Aorta (tissue), 5 donors: ENCODE data around the gene EIPR1. TPM values are rescaled to one million over a fixed set of nuclear protein-coding genes. Genes with fewer than 3 reads are reported as not detected.

ENCODE experiments used
- ATAC-seq: fragments of 200-7000 bp; cut with Tn5 transposase; one replicate; pipeline ENCODE4 v1.9.1; 2022; ENCODE audit warnings: moderate library complexity; ENCODE audit not compliant: low FRiP score
- DNase-seq, 2 donors: peaks; one replicate each; pipeline ENCODE4 v3.0.0-alpha.2; 2020
- H3K27ac ChIP-seq, 2 donors: one replicate each; pipeline ENCODE4 v1.5.1; 2013; ENCODE audit warnings: low read length in 2 of 2, mild to moderate bottlenecking in 2 of 2, moderate library complexity in 2 of 2, control low read depth in 1 of 2, inconsistent platforms in 1 of 2, low read depth in 1 of 2
- H3K27me3 ChIP-seq, 2 donors: one replicate each; pipeline ENCODE4 v1.6.1; 2013; ENCODE audit warnings: control low read depth in 1 of 2, low read length in 1 of 2, mild to moderate bottlenecking in 1 of 2, moderate library complexity in 1 of 2; ENCODE audit not compliant: insufficient read depth in 2 of 2, control insufficient read depth in 1 of 2
- H3K36me3 ChIP-seq, 2 donors: one replicate each; pipeline ENCODE4 v1.6.1; 2013; ENCODE audit warnings: control low read depth in 1 of 2, low read length in 1 of 2, mild to moderate bottlenecking in 1 of 2; ENCODE audit not compliant: insufficient read depth in 2 of 2, control insufficient read depth in 1 of 2
- H3K4me1 ChIP-seq, 2 donors: one replicate each; pipeline ENCODE4 v1.6.1; 2013; ENCODE audit warnings: low read length in 2 of 2, control low read depth in 1 of 2, mild to moderate bottlenecking in 1 of 2, moderate library complexity in 1 of 2; ENCODE audit not compliant: insufficient read depth in 2 of 2, control insufficient read depth in 1 of 2
- H3K4me3 ChIP-seq, 2 donors: one replicate each; pipeline ENCODE4 v1.5.1; 2013; ENCODE audit warnings: low read length in 2 of 2, control low read depth in 1 of 2, mild to moderate bottlenecking in 1 of 2
- H3K9me3 ChIP-seq: one replicate; pipeline ENCODE4 v1.6.1; 2013; ENCODE audit warnings: mild to moderate bottlenecking, low read length; ENCODE audit not compliant: control insufficient read depth
- WGBS, 2 donors: extraction: QIAGEN DNeasy Blood & Tissue Kit; methylation state at CpG; one replicate each; pipeline ENCODE4 v1.1.7; 2013; 5-methylcytosine and 5-hydroxymethylcytosine counted together
- intact Hi-C, 2 donors: fragments of 100-400 bp; cut with DNase I; formaldehyde crosslinking; loops; one replicate each; pipeline versions ENCODE4 v1.14.2 to v1.15.0; 2022
- polyA plus RNA-seq, 2 donors: library from polyadenylated mRNA; stranded (reverse); fragments of 200-250 nt; gene quantifications; one replicate each; pipeline ENCODE4 v1.2.3, GENCODE V29; 2013
- total RNA-seq, 2 donors: library from RNA; stranded (reverse); fragmentation: NEBNext Ultra II Directional; extraction: Animal tissue kit (Norgen Biotek cat#: 25700); gene quantifications; one replicate each; pipeline ENCODE4 v1.2.1, GENCODE V29; 2021
- donor health status: healthy with polysubstance abuse.
- donor health status: Bipolar disorder and iron deficiency.
- donor health status: DM: no; HTN: no; CAD: no.
- donor health status: DM: no; HTN: no; CAD: no.
- donor health status: DM: yes; HTN: yes; CAD: no.

EIPR1 gene
- total and polyA plus RNA-seq, 4 donors, result 9.7 to 13.7 (median 10.0) TPM

DNA sequence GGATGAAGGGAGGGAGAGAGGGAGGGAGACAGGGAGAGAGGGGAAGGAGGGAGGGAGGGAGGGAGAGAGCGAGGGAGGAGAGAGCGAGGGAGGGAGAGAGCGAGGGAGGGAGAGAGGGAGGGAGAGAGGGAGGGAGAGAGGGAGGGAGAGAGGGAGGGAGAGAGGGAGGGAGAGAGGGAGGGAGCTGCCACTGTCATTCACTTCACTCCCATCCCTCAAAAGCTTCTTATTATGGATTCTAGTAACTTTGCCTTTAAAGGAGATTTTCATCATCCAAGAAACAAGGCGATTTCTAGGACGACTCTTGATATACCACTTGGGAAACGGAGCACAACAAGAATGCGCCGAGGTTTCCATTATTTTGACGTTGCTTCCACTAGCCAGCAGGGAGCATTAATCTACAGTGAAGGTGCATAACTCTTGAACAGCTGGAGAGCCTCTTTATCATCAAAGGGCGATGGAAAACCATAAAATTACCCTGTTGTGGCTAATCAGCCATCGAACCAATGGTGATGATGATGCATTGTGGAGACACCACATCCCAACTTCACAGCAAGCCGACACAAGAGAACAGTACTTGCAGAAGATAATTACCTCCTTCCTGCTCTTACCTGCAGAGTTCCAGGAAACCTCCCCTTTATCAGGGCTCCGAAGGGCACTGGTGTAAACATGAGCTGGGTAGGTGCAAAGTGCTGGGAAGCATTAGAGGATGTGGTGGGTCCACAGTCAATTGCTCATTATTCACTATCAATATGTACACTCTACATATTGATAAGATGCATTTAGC, 130.5 kb downstream of the EIPR1 start:
- intact Hi-C loops, result no loop called here
- DNase-seq (no peak), ATAC-seq (no peak)
- H3K36me3 ChIP-seq, result no peaks in the 10 kb centered on the region
- WGBS, 2 donors, result 77 to 93% methylated on average over 10 of the region's 13 CpGs
- H3K4me1 ChIP-seq, result no peaks in the 10 kb centered on the region
- H3K27ac ChIP-seq, result no peak overlapping the region
- peaks cover 8% of the 10 kb centered on the region for H3K9me3 ChIP-seq
- no peaks in the 10 kb centered on the region for H3K27me3 ChIP-seq
- no peak overlapping the region for H3K4me3 ChIP-seq

DNA sequence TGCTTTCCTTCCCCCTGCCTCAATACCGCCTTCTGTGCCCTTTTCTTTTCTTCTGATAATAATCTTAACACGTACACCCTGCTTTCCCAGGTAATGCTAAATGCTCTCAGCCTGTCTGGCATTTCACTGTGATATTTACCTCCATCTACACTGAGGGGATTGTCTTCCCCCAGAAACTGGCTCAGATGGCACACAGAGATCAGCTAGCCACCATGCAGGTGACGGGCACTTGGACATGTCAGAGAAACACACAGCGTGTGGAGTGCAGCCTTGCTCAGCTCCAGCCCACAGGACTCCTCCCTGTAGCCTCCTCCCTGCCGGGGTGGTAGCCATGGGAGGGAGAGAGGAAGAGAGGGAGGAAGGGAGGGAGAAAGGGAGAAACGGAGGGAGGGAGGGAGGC, 131.2 kb downstream of the EIPR1 start:
- no peaks in the 10 kb centered on the region for H3K4me1 ChIP-seq
- 81 to 88% methylated on average over 5 of the region's 6 CpGs for WGBS, 2 donors
- no peak overlapping the region for H3K27ac ChIP-seq
- intact Hi-C loops, result no loop called here
- H3K9me3 ChIP-seq, result peaks cover 8% of the 10 kb centered on the region
- no peaks in the 10 kb centered on the region for H3K36me3 ChIP-seq
- no peaks in the 10 kb centered on the region for H3K27me3 ChIP-seq
- DNase-seq (no peak), ATAC-seq (no peak)
- no peak overlapping the region for H3K4me3 ChIP-seq

DNA sequence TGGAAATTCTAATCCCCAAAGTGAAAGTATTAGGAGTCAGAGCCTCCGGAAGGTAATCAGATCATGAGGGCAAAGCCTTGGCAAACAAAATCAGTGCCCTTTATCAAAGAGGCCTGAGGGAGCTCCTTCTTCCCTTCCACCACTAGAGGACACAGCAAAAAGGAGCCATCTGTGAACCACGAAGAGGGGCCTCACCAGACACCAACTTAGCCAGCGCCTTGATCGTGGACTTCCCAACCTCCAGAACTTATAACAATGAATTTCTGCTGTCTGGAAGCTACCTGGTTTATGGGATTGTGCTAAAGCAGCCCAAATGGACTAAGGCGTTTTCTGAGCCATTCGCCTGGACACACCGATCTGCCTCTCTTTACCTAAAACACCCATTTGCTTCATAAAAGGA, 133.1 kb downstream of the EIPR1 start:
- intact Hi-C loops, result no loop called here
- Histone ChIP-seq H3K27me3 (no peaks in the 10 kb centered on the region), H3K4me1 (no peaks in the 10 kb centered on the region), H3K27ac (no peak overlapping the region), H3K36me3 (no peaks in the 10 kb centered on the region), H3K4me3 (no peak overlapping the region), H3K9me3 (peaks cover 1% of the 10 kb centered on the region)
- WGBS, 2 donors, result 94 to 96% methylated on average over 7 of the region's 7 CpGs
- ATAC-seq, result no peak
- no peak for DNase-seq

DNA sequence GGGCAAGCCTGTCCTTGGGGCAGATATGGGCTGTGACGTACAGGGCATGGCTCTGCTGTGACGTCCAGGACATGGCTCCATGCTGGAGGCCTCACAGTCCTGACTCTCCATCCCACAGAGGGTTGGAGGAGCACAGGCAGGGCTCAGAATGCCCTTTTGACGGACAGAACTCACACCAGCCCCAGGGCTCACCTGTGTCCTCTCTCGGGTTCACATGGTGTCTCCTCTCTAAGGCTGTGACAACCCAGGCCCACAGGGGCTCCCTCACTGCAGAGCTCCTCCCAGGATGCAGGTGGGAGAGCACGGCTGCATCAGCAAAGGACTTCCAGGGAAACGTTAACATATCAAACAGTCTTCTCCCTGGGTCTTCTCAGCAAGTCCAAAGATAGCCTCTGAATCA, 133.8 kb downstream of the EIPR1 start:
- no peak for ATAC-seq
- intact Hi-C loops, result no loop called here
- WGBS, 2 donors, result 85 to 91% methylated on average over 6 of the region's 6 CpGs

DNA sequence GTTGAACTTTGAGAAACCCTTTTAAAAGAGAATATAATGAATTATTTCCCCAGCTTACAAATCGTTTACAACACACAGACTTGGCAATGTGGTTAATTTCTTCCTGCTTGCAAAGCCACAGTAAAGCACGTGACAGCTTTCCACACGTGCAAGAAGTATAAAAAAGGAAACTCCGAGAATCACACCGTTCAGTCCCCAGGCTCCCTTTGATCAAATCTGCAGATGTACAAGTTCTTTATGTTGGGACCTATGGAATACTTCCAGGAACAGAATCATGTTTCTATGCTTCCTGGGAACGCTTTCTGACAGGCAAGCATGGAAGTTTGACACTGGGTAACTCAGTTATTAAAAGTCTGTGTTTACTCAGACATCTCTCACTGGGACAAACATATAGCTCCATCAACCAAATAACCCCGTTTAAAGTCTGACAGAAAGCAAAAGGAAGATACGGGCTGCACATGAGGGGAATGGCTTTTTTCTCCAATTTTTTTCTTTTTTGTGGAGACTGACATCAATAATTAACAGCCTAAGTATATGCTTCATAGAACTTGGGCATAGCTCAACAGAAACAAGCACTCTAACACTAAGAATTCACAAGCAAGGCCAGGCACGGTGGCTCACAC, 134.8 kb downstream of the EIPR1 start:
- intact Hi-C loops, result no loop called here
- H3K4me3 ChIP-seq, result no peak overlapping the region
- no peaks in the 10 kb centered on the region for H3K36me3 ChIP-seq
- no peak overlapping the region for H3K27ac ChIP-seq
- 67 to 71% methylated on average over 9 of the region's 9 CpGs for WGBS, 2 donors
- H3K27me3 ChIP-seq, result no peaks in the 10 kb centered on the region
- ATAC-seq (no peak), DNase-seq (no peak)
- H3K9me3 ChIP-seq, result peaks cover 4% of the 10 kb centered on the region
- H3K4me1 ChIP-seq, result no peaks in the 10 kb centered on the region

More for the DNA sequence above, 133.8 kb downstream of the EIPR1 start:
- peaks cover 1% of the 10 kb centered on the region for H3K9me3 ChIP-seq
- no peaks in the 10 kb centered on the region for H3K27me3 ChIP-seq
- H3K4me1 ChIP-seq, result no peaks in the 10 kb centered on the region
- no peaks in the 10 kb centered on the region for H3K36me3 ChIP-seq
- no peak overlapping the region for H3K27ac ChIP-seq
- H3K4me3 ChIP-seq, result no peak overlapping the region
- DNase-seq, result no peak

DNA sequence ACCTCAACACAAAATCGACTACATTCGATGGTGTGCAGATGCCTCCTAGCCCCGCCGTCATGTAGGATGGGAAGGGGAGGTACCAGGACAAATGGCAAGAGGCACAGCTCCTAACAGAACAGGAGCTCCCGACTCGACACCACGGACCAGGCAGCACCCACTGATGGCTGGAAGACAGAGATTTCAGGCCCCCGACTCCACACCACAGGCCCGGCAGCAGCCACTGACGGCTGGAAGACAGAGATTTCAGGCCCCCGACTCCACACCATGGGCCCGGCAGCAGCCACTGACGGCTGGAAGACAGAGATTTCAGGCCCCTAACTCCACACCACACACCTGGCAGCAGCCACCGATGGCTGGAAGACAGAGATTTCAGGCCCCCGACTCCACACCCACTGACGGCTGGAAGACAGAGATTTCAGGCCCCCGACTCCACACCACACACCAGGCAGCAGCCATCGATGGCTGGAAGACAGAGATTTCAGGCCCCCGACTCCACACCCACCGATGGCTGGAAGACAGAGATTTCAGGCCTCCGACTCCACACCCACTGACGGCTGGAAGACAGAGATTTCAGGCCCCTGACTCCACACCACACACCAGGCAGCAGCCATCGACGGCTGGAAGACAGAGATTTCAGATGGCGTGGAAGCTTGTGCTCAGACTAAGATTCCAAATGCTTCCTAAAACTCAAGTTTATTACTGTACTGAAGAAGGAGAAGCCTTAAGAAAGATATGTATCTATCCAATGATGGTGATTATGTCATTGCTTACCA, 135.5 kb downstream of the EIPR1 start:
- WGBS, 2 donors, result 89 to 90% methylated on average over 22 to 25 of the region's 25 CpGs
- ATAC-seq (no peak), DNase-seq (no peak)
- intact Hi-C loops, result no loop called here
- Histone ChIP-seq H3K27me3 (no peaks in the 10 kb centered on the region), H3K4me3 (no peak overlapping the region), H3K27ac (no peak overlapping the region), H3K4me1 (no peaks in the 10 kb centered on the region), H3K36me3 (no peaks in the 10 kb centered on the region), H3K9me3 (peaks cover 7% of the 10 kb centered on the region)

DNA sequence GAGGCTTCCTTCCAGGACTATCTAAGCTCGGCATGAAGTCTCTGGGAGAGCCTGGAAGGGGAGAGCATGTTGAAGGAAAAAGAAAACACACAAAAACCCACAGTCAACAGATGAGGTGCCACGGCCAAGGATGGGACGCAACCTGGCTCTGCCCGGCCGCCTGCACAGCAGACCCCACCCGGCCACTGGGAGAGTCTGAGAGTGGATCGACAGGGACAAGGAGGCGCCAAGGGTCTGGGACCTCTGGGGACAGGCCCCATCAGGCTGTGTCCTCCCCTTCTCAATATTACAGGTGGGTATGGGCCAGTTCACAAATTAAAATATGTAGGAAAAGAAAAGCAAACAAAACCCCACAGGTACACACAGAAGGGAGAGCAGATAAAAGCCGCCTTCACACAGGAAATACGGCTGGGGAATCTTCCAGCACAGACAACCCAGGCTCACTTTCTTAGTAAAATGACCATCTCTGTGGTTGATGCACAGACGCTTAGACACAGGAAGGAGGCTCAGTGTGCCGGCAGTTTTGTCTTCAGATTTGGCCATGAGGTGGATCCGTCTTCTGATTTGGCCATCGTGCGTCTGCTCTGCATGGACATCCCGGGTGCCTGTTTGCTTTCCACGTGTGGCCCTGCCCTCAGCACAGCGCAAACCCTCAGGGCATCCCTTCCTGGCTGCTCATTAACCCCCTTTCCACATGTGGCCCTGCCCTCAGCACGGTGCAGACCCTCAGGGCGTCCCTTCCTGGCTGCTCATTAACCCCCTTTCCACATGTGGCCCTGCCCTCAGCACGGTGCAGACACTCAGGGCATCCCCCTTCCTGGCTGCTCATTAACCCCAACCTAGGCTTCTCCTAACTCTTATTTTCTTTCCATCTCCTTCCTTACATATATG, 138.4 kb downstream of the EIPR1 start:
- H3K27me3 ChIP-seq, result no peaks in the 10 kb centered on the region
- ATAC-seq (no peak), DNase-seq (no peak)
- 73 to 74% methylated on average over 21 of the region's 21 CpGs for WGBS, 2 donors
- H3K36me3 ChIP-seq, result no peaks in the 10 kb centered on the region
- H3K9me3 ChIP-seq, result peaks cover 7% of the 10 kb centered on the region
- no peaks in the 10 kb centered on the region for H3K4me1 ChIP-seq
- no peak overlapping the region for H3K27ac ChIP-seq
- H3K4me3 ChIP-seq, result no peak overlapping the region
- intact Hi-C loops, result no loop called here

DNA sequence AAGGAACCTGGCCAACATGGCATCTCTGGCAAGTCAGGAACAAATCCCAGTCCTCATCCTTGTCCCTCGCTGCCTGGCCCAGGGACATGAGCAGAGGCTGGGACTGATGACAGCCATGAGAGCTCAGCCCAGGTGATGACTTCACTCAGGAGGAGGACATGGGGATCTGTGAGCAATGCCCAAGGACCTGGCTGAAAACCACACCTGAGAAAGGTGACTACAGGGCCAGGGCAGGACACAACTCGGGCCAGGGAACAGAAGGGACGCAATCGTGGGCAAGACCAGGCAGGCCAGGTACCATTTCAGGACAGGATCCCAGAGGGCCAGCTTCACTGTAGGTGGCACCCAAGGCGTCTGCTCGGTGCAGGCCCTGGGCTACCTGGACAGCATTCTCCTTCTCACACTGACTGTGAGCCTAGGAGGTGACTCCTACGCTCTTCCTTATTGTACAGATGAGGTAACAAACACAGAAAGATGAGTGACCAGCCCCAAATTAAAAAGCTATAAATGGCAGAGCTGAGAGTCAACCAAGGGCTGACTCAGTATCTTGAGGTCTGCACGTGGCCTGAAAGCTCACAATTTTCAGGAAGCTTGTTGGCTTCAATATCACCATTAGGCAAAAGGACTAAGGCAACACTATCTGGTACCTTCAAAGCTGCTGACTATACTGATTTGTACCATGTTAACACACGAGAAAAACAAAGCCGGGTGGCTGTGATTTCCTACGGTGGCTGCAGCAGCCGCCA, 141.1 kb downstream of the EIPR1 start:
- intact Hi-C loops, result no loop called here
- H3K4me1 ChIP-seq, result no peaks in the 10 kb centered on the region
- no peak overlapping the region for H3K27ac ChIP-seq
- peaks cover 0 to 2% of the 10 kb centered on the region in 2 donors for H3K36me3 ChIP-seq
- no peak overlapping the region for H3K4me3 ChIP-seq
- H3K9me3 ChIP-seq, result peaks cover 8% of the 10 kb centered on the region
- ATAC-seq (no peak), DNase-seq (no peak)
- 92 to 93% methylated on average over 12 of the region's 12 CpGs for WGBS, 2 donors
- H3K27me3 ChIP-seq, result no peaks in the 10 kb centered on the region
